Stimulated activated naive CD8-positive, alpha-beta T cell treated with anti-CD3 and anti-CD28 coated beads, Interleukin-15, Interleukin-2, amounts not matched to agents 100 ng/mL and 50 ng/mL, for 24 hours (primary cell): Measurements from ENCODE around the gene GATAD1.
"Not testable (repeated sequence)": the region's sequence is repeated elsewhere in the genome, so short reads cannot be mapped to it uniquely, and the experiment has no call there.

ENCODE experiments used
- H3K27ac Mint-ChIP-seq: one replicate; pipeline ENCODE4 v1.8.0; 2021; ENCODE audit warnings: mild to moderate bottlenecking, mixed read lengths
- H3K27me3 Mint-ChIP-seq: one replicate; pipeline ENCODE4 v1.8.0; 2021; ENCODE audit warnings: mixed read lengths
- H3K36me3 Mint-ChIP-seq: one replicate; pipeline ENCODE4 v1.8.0; 2021; ENCODE audit warnings: low read depth, mixed read lengths
- H3K4me1 Mint-ChIP-seq: one replicate; pipeline ENCODE4 v1.8.0; 2021; ENCODE audit warnings: low read depth, mixed read lengths
- H3K4me3 Mint-ChIP-seq: one replicate; pipeline ENCODE4 v1.8.0; 2021; ENCODE audit warnings: mild to moderate bottlenecking, mixed read lengths
- H3K9me3 Mint-ChIP-seq: one replicate; pipeline ENCODE4 v1.8.0; 2021; ENCODE audit warnings: mixed read lengths

GATAD1 gene

GRCh38 chr7:92461027-92462003 lies 14.0 kb downstream of the GATAD1 start:
- Mint-ChIP-seq H3K9me3 (no peaks in the 10 kb centered on the region), H3K27ac (no peak overlapping the region), H3K4me1 (no peaks in the 10 kb centered on the region), H3K27me3 (no peaks in the 10 kb centered on the region), H3K4me3 (no peak overlapping the region), H3K36me3 (peaks cover 11% of the 10 kb centered on the region)

GRCh38 chr7:92462560-92462959 lies 15.3 kb downstream of the GATAD1 start:
- Mint-ChIP-seq H3K4me1 (no peaks in the 10 kb centered on the region), H3K27ac (no peak overlapping the region), H3K36me3 (peaks cover 13% of the 10 kb centered on the region), H3K27me3 (no peaks in the 10 kb centered on the region), H3K4me3 (no peak overlapping the region), H3K9me3 (no peaks in the 10 kb centered on the region)

- no peak overlapping the region for H3K4me3 Mint-ChIP-seq
- H3K36me3 Mint-ChIP-seq: peaks cover 15% of the 10 kb centered on the region
- no peaks in the 10 kb centered on the region for H3K27me3 Mint-ChIP-seq
- H3K4me1 Mint-ChIP-seq: no peaks in the 10 kb centered on the region
- no peak overlapping the region for H3K27ac Mint-ChIP-seq
- no peaks in the 10 kb centered on the region for H3K9me3 Mint-ChIP-seq
These were observed 17.2 kb downstream of the GATAD1 start for GRCh38 chr7:92464515-92464914.

- no peaks in the 10 kb centered on the region for H3K4me1 Mint-ChIP-seq
- H3K9me3 Mint-ChIP-seq: no peaks in the 10 kb centered on the region
- H3K4me3 Mint-ChIP-seq: no peak overlapping the region
- peaks cover 15% of the 10 kb centered on the region for H3K36me3 Mint-ChIP-seq
- H3K27ac Mint-ChIP-seq: no peak overlapping the region
- no peaks in the 10 kb centered on the region for H3K27me3 Mint-ChIP-seq
These were observed 19.4 kb downstream of the GATAD1 start for GRCh38 chr7:92466682-92467081.

DNA sequence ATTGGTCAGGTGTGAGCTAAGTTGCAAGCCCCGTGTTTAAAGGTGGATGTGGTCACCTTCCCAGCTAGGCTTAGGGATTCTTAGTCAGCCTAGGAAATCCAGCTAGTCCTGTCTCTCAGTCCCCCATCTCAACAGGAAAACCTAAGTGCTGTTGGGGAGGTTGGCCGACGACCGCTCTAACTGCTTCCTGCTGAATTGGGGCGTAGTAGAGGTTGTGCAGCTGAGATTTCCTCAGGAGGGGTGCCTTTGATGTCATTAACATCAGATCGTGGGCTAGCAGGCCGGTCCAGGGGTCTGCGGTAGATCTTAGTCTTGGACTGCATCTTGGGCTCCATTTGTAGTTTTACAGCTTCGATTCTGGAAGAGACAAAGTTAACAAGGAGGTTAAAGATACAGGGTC lies 21.3 kb downstream of the GATAD1 start:
- not testable (repeated sequence) for H3K27ac Mint-ChIP-seq

DNA sequence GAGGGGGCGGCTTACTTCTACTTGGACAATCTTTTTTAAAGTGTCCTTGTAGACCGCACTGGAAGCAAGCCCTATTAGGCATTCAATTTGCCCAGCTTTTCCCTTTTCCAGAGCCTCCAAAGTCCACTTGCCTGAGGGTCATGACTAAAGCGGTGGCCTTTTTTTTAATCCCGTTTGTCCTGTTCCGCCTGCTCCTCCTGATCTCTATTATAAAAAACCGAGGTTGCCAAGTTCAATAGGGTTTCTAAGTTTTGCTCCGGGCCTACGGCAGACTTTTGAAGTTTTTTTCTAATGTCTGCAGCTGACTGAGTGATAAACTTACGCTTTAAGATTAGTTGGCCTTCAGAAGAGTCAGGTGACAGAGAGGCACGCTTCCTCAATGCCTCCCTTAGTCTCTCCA lies 26.7 kb downstream of the GATAD1 start:
- H3K27ac Mint-ChIP-seq, H3K36me3 Mint-ChIP-seq, H3K9me3 Mint-ChIP-seq, H3K27me3 Mint-ChIP-seq, H3K4me3 Mint-ChIP-seq, H3K4me1 Mint-ChIP-seq: not testable (repeated sequence)

More for the DNA sequence above, 21.3 kb downstream of the GATAD1 start:
- not testable (repeated sequence) for H3K27me3 Mint-ChIP-seq, H3K4me3 Mint-ChIP-seq, H3K4me1 Mint-ChIP-seq, H3K9me3 Mint-ChIP-seq
- H3K36me3 Mint-ChIP-seq: peaks cover 15% of the 10 kb centered on the region

- H3K27ac Mint-ChIP-seq, H3K9me3 Mint-ChIP-seq, H3K36me3 Mint-ChIP-seq, H3K27me3 Mint-ChIP-seq, H3K4me3 Mint-ChIP-seq, H3K4me1 Mint-ChIP-seq: not testable (repeated sequence)
These were observed 28.0 kb downstream of the GATAD1 start for GRCh38 chr7:92475261-92475770.

- H3K9me3 Mint-ChIP-seq, H3K4me3 Mint-ChIP-seq, H3K27ac Mint-ChIP-seq, H3K4me1 Mint-ChIP-seq, H3K27me3 Mint-ChIP-seq, H3K36me3 Mint-ChIP-seq: not testable (repeated sequence)
These were observed 28.7 kb downstream of the GATAD1 start for GRCh38 chr7:92475851-92476590.

- not testable (repeated sequence) for H3K36me3 Mint-ChIP-seq, H3K27ac Mint-ChIP-seq, H3K4me1 Mint-ChIP-seq, H3K27me3 Mint-ChIP-seq, H3K9me3 Mint-ChIP-seq, H3K4me3 Mint-ChIP-seq
These were observed 30.4 kb downstream of the GATAD1 start, which contains the start of gene ERVW-1 for GRCh38 chr7:92477681-92478080. Gene ERVW-1, minus strand, starts transcription at chr7:92477946. Its CDS starts 7,565 bp downstream, at chr7:92470381.

DNA sequence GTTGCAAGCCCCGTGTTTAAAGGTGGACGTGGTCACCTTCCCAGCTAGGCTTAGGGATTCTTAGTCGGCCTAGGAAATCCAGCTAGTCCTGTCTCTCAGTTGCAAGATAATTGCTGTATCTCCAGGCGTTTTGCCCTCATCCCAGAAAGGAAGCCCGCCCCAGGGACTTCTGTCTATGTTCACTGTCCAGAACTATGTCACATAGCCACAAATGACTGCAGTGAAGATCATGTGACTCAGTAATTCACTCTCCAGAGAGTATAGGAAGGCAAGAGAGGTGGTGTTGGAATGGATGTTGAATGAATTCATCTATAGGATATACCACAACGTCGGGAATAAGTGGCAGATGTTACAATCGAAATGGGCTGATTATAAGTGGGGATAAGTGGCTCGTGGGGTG lies 30.8 kb downstream of the GATAD1 start:
- Mint-ChIP-seq H3K36me3 (no peaks in the 10 kb centered on the region), H3K27ac (no peak overlapping the region), H3K27me3 (no peaks in the 10 kb centered on the region), H3K9me3 (no peaks in the 10 kb centered on the region), H3K4me1 (no peaks in the 10 kb centered on the region), H3K4me3 (no peak overlapping the region)

DNA sequence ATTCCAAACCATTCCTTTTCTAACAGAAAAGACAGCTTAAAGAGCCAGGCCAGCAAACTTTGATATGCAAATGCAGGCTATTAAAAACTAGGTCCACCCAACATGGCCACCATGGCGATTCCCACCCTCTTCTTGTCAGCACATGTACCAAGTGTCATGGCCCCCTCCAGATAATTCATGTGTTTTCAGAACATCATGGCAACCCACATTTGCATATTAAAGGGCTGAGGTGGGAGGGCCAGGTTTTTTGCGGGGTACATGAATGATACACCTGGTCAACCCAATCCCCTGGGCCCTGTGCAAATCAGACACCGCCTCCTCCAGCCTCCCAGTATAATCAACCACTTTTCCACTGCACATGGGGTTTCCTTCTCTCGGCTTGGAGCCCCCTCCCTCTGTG lies 31.4 kb downstream of the GATAD1 start:
- Mint-ChIP-seq H3K27me3 (no peaks in the 10 kb centered on the region), H3K27ac (no peak overlapping the region), H3K36me3 (no peaks in the 10 kb centered on the region), H3K4me3 (no peak overlapping the region), H3K4me1 (no peaks in the 10 kb centered on the region), H3K9me3 (no peaks in the 10 kb centered on the region)

- H3K4me3 Mint-ChIP-seq, H3K4me1 Mint-ChIP-seq, H3K36me3 Mint-ChIP-seq, H3K27ac Mint-ChIP-seq, H3K9me3 Mint-ChIP-seq, H3K27me3 Mint-ChIP-seq: not testable (repeated sequence)
These were observed 31.9 kb downstream of the GATAD1 start for GRCh38 chr7:92479146-92479545.

- not testable (repeated sequence) for H3K4me3 Mint-ChIP-seq, H3K27ac Mint-ChIP-seq, H3K4me1 Mint-ChIP-seq, H3K27me3 Mint-ChIP-seq, H3K9me3 Mint-ChIP-seq
- peaks cover 15% of the 10 kb centered on the region for H3K36me3 Mint-ChIP-seq
These were observed 36.3 kb downstream of the GATAD1 start for GRCh38 chr7:92483624-92484023.

DNA sequence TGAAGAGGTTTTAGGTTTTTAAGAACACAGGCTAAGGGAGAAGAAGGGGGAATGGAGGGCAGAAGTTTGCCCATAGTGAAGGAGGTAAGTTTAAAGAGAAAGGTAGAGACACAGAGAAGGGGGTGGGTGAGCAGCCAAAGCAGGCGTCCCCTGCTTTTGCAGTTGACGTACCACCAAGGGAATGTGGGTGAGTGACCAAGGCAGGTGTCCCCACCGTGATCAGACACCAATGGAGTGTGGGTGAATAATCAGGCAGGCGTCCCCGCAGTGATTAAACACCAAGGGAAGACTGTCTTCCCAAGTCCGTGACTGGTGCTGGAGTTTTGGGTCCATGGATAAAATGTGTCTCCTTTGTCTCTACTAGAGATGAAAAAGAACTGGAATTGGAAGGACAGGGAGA lies 36.9 kb downstream of the GATAD1 start:
- not testable (repeated sequence) for H3K9me3 Mint-ChIP-seq, H3K27ac Mint-ChIP-seq, H3K4me3 Mint-ChIP-seq, H3K4me1 Mint-ChIP-seq, H3K27me3 Mint-ChIP-seq
- peaks cover 17% of the 10 kb centered on the region for H3K36me3 Mint-ChIP-seq

DNA sequence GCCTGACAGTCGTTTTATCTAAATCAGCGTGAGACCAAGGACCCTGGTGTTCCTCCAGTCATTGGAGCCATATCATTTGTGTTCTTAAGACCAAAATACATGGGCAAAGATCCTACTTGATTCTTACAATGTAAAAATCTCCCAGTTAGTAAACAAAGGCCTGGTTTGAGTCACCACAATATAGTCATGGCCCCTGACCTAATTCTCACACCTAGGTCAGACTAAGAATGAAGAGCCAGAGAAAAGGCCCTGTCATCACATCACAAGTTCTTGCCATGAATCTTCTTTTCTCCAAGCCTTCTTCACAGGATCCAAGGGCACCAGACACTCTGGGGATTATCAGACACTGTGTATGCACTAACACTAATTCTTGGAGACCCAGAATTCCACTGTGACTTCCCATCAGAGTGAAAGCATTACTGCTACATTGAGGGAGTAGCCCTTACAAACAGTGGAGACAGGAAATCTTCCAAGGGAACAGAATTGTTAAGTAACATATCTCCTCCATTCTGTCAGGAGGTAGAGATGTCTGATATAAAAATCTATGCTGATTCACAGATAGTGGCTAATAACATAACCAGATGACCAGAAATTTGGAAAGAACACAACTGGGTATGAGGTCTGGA lies 38.1 kb downstream of the GATAD1 start:
- no peaks in the 10 kb centered on the region for H3K4me1 Mint-ChIP-seq
- no peaks in the 10 kb centered on the region for H3K9me3 Mint-ChIP-seq
- no peak overlapping the region for H3K4me3 Mint-ChIP-seq
- H3K36me3 Mint-ChIP-seq: peaks cover 24% of the 10 kb centered on the region
- no peaks in the 10 kb centered on the region for H3K27me3 Mint-ChIP-seq
- no peak overlapping the region for H3K27ac Mint-ChIP-seq
